Testis (tissue), 3 donors: Measurements from ENCODE around the gene PIP5K1C. TPM values are rescaled to one million over a fixed set of nuclear protein-coding genes. Genes with fewer than 3 reads are reported as not detected.
"Not testable (repeated sequence)": the region's sequence is repeated elsewhere in the genome, so short reads cannot be mapped to it uniquely, and the experiment has no call there.

ENCODE experiments used
- DNase-seq: peaks from one replicate; pipeline ENCODE4 v3.0.0-alpha.2; 2019
- H3K27ac ChIP-seq, 2 donors: fragments of 200-600 bp; sonication (generic); one replicate each; pipeline ENCODE4 v1.5.1; 2019
- H3K27me3 ChIP-seq: fragments of 200-600 bp; sonication (generic); one replicate; pipeline ENCODE4 v1.5.1; 2019
- H3K36me3 ChIP-seq: fragments of 200-600 bp; sonication (generic); one replicate; pipeline ENCODE4 v1.5.1; 2017; ENCODE audit warnings: low read depth; ENCODE audit errors: missing control alignments
- H3K4me1 ChIP-seq: fragments of 200-600 bp; sonication (generic); one replicate; pipeline ENCODE4 v1.5.1; 2019
- H3K4me3 ChIP-seq, 2 donors: fragments of 200-600 bp; sonication (generic); one replicate each; pipeline ENCODE4 v1.5.1; 2017 to 2019
- H3K9me3 ChIP-seq: fragments of 200-600 bp; sonication (generic); one replicate; pipeline ENCODE4 v1.5.1; 2017
- POLR2A ChIP-seq: fragments of 450-650 bp; IDR thresholded peaks from one replicate; pipeline ENCODE4 v1.6.1; 2017; ENCODE audit warnings: antibody characterized with exemption, mild to moderate bottlenecking, moderate library complexity
- WGBS, 2 donors: methylation state at CpG; one replicate each; pipeline ENCODE4 v1.1.5; 2018; 5-methylcytosine and 5-hydroxymethylcytosine counted together
- intact Hi-C: fragments of 100-400 bp; cut with DNase I; formaldehyde crosslinking; loops from one replicate; pipeline ENCODE4 v1.15.1; 2023; ENCODE audit warnings: low total_unique reads
- polyA plus RNA-seq: library from polyadenylated mRNA; stranded (reverse); fragments of 350-450 nt; fragmentation: Illumina TruSeq; extraction: RNeasy Lipid Tissue Mini Kit (QIAGEN cat#74804); gene quantifications from one replicate; pipeline ENCODE4 v1.2.3, GENCODE V29; 2014; ENCODE audit warnings: low read depth, low replicate concordance; ENCODE audit not compliant: insufficient read depth
- total RNA-seq, 2 donors: library from RNA; depleted of rRNA; stranded (reverse); fragments of >200 nt; gene quantifications; one replicate each; pipeline ENCODE4 v1.2.3, GENCODE V29; 2016
- TF ChIP-seq, protein P1 (sequence below), 3 experiments: fragments of 450-650 bp in 2 of 3; fragments of 200-600 bp in 1 of 3; sonication (generic) in 1 of 3; IDR thresholded peaks; one replicate each; pipeline ENCODE4 v1.5.1; 2016 to 2019; ENCODE audit warnings: antibody characterized with exemption in 3 of 3, mild to moderate bottlenecking in 2 of 3, moderate library complexity in 1 of 3

The PIP5K1C gene
- total and polyA plus RNA-seq, 3 donors from 2014 or later = 80.2 to 99.1 (median 87.0) TPM

DNA sequence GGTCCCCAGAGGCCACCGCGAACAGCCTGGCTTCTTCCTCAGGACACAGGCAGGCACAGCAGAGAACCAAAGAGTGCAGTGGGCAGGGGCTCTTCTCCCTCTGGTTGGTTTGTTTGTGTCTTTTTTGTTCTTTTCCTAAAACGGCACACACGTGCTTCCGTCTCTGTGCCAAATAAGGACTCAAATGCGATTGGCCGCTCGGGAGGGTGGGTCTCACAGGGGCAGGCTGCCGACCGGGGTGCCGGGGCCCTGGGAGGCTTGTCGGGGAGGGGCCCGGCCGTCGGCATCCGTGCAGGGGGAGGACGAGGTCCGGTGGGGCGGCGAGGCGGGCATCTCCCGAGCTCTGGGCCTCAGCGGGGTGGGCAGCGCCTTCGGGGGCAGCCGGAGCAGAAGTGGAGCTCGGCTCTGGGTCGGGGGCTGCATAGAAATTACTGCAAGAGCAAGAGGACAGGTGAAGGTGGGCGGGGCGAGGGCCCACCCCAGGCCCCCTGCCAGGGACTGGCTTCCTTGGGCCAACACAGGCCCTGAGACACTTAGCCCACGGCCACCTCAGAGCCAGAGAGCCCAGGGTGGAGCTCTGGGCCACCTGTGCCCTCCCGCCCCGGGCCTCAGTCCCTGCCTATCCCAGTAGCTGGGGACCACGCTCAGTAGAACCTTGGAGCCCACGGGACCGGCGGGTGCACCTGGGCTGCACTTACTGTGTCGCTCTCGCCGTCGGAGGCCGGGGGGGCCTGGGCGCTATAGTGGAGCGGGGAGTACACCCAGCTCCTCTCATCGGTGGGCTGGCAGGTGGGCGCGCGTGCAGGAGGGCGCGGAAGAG, 67.3 kb downstream of the PIP5K1C start:
- WGBS, 2 donors = 79 to 86% methylated on average over 34 to 50 of the region's 50 CpGs
- Histone ChIP-seq H3K36me3 (no peaks in the 10 kb centered on the region), H3K4me1 (no peaks in the 10 kb centered on the region), H3K9me3 (no peaks in the 10 kb centered on the region), H3K4me3 (no peak overlapping the region), H3K27me3 (no peaks in the 10 kb centered on the region), H3K27ac (peak overlapping the region; percentile 71 to 76)
- TF ChIP-seq, protein P1, sequence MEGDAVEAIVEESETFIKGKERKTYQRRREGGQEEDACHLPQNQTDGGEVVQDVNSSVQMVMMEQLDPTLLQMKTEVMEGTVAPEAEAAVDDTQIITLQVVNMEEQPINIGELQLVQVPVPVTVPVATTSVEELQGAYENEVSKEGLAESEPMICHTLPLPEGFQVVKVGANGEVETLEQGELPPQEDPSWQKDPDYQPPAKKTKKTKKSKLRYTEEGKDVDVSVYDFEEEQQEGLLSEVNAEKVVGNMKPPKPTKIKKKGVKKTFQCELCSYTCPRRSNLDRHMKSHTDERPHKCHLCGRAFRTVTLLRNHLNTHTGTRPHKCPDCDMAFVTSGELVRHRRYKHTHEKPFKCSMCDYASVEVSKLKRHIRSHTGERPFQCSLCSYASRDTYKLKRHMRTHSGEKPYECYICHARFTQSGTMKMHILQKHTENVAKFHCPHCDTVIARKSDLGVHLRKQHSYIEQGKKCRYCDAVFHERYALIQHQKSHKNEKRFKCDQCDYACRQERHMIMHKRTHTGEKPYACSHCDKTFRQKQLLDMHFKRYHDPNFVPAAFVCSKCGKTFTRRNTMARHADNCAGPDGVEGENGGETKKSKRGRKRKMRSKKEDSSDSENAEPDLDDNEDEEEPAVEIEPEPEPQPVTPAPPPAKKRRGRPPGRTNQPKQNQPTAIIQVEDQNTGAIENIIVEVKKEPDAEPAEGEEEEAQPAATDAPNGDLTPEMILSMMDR (IDR thresholded peaks at IDR 0.05) = no peak
- no peak for TF ChIP-seq POLR2A
- intact Hi-C loops = no loop called here
- DNase-seq = peak; percentile 70

- DNase-seq = no peak
- H3K4me1 ChIP-seq = no peaks in the 10 kb centered on the region
- WGBS, 2 donors = 80 to 86% methylated on average over 2 to 16 of the region's 16 CpGs
- no peaks in the 10 kb centered on the region for H3K27me3 ChIP-seq
- H3K36me3 ChIP-seq = no peaks in the 10 kb centered on the region
- no peak overlapping the region for H3K4me3 ChIP-seq
- H3K9me3 ChIP-seq = no peaks in the 10 kb centered on the region
- TF ChIP-seq, protein P1 (IDR thresholded peaks at IDR 0.05) = no peak
- TF ChIP-seq POLR2A = no peak
- intact Hi-C loops = no loop called here
- H3K27ac ChIP-seq = peak overlapping the region; percentile 48 to 71
Measured at GRCh38 chr19:3632098-3632497, 68.2 kb downstream of the PIP5K1C start.

GRCh38 chr19:3631053-3631861, 69.0 kb downstream of the PIP5K1C start:
- peak overlapping the region in 1 of 2 donors; percentile 71 for H3K27ac ChIP-seq

DNA sequence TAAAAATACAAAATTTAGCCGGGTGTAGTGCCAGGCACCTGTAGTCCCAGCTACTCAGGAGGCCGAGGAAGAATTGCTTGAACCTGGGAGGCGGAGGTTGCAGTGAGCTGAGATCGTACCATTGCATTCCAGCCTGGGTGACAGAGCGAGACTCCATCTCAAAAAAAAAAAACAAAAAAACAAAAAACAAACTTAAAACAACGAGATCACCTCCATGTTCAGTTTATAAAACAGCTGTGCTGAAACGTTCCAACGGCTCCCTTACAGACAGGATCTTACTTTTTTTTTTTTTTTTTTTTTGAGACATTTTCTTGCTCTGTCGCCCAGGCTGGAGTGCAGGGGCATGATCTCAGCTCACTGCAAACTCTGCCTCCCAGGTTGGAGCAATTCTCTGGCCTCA, 71.5 kb downstream of the PIP5K1C start:
- 60 to 62% methylated on average over 9 of the region's 9 CpGs for WGBS, 2 donors
- intact Hi-C loops, H3K9me3 ChIP-seq, H3K27me3 ChIP-seq, H3K27ac ChIP-seq, H3K36me3 ChIP-seq, DNase-seq, H3K4me3 ChIP-seq: not testable (repeated sequence)
- H3K4me1 ChIP-seq = peaks cover 18% of the 10 kb centered on the region

More at GRCh38 chr19:3631053-3631861, 69.0 kb downstream of the PIP5K1C start:
- TF ChIP-seq, protein P1 (IDR thresholded peaks at IDR 0.05) = no peak
- TF ChIP-seq POLR2A = no peak
- H3K27me3 ChIP-seq = no peaks in the 10 kb centered on the region
- no peaks in the 10 kb centered on the region for H3K4me1 ChIP-seq
- no peaks in the 10 kb centered on the region for H3K9me3 ChIP-seq
- intact Hi-C loops = no loop called here
- H3K36me3 ChIP-seq = no peaks in the 10 kb centered on the region
- no peak overlapping the region for H3K4me3 ChIP-seq
- DNase-seq = no peak
- WGBS, 2 donors = 89 to 95% methylated on average over 28 to 43 of the region's 43 CpGs

GRCh38 chr19:3627351-3627723, 72.9 kb downstream of the PIP5K1C start:
- intact Hi-C loops = no loop called here
- Histone ChIP-seq H3K9me3 (no peaks in the 10 kb centered on the region), H3K4me3 (no peak overlapping the region), H3K36me3 (no peaks in the 10 kb centered on the region), H3K27me3 (no peaks in the 10 kb centered on the region), H3K27ac (no peak overlapping the region), H3K4me1 (peaks cover 18% of the 10 kb centered on the region)
- no peak for DNase-seq
- WGBS, 2 donors = 37 to 49% methylated on average over 7 of the region's 7 CpGs
- TF ChIP-seq, protein P1 (IDR thresholded peaks at IDR 0.05) = no peak
- TF ChIP-seq POLR2A = no peak
